Kidney glomerular epithelial cell (primary cell): Measurements from ENCODE around the gene SRP54.
"Not testable (repeated sequence)": the region's sequence is repeated elsewhere in the genome, so short reads cannot be mapped to it uniquely, and the experiment has no call there.

Source experiments
- DNase-seq: peaks from one replicate; lab custom pipeline; 2025; lab: John Stamatoyannopoulos, UW

Gene SRP54

DNA sequence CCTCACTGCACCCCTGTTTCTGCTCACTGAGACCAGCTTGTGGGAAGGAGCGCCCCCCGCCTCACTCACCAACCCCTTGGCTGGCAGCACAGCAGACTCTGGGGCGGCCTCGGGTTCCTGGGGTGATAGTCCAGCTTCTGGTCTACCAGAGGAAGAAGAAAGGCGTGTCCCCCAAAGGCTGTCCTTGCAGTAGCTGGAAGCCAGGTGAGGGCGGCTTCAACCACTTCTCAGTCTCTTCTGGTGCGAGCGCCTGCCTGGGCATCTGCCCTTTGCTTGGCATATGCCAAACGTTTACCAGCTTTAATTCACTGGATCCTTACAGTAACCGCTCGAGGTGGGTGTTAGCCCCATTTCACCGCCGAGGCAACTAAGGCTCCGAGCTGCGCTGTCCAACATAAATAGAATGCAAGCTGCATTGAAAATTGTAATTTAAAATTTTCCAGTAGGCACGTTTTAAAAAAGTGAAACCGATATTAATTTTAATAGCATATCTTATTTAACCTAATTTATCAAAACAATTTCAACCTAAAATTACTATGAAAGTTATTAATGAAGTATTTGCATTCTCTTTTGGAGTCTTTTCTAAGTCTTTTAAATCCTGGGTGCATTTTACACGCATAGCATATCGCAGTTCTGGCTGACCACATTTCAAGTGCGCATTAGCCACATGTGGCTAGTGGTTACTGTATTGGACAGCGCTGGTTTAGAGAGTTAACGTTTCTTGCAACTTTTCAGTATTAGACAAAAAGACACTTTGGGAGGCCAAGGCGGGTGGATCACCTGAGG lies 64.2 kb downstream of the SRP54 start:
- DNase-seq, result peak; percentile 31

GRCh38 chr14:35047976-35048513 lies 65.3 kb downstream of the SRP54 start:
- DNase-seq, result no peak

- no peak for DNase-seq
These were observed 67.9 kb downstream of the SRP54 start for GRCh38 chr14:35050652-35051051.

- peak; percentile 1 for DNase-seq
These were observed 69.0 kb downstream of the SRP54 start for GRCh38 chr14:35051796-35052195.

GRCh38 chr14:35052637-35053036 lies 69.8 kb downstream of the SRP54 start:
- no peak for DNase-seq

DNA sequence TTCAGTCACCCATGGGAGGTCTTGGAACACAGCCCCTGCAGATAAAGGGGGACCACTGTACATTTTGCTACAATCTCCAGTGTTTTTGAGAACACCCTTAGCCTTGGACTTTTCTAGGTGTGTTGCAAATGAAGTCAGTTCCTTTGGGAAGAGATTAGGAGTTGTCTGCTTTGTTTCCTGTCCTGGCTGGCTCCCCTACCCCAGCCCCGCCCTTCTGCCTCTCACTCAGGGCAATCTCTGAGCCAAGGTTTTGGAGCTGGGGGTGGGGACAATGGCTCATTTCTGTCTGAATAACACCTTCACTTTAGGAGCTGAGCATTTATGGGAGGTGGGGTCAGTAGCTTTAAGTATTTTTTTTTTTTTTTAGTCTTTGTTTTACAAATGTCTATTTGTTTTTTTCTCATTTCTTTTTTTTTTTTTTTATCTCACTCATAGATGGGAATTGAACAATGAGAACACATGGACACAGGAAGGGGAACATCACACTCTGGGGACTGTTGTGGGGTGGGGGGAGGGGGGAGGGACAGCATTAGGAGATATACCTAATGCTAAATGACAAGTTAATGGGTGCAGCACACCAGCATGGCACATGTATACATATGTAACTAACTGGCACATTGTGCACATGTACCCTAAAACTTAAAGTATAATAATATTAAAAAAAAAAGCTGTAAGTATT lies 78.5 kb downstream of the SRP54 start:
- peak; percentile 1 for DNase-seq

DNA sequence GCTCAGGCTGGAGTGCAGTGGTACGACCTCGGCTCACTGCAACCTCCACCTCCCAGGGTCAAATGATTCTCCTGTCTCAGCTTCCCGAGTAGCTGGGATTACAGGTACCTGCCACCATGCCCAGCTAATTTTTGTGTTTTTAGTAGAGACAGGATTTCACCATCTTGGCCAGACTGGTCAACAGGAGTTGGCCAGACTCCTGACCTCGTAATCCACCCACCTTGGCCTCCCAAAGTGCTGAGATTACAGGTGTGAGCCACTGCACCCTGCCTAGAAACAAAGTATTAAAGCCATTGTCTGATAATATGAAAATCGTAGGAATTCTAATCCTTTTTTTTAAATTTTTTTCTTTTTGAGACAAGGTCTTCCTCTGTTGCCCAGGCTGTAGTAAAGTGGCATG lies 82.9 kb downstream of the SRP54 start:
- DNase-seq, result not testable (repeated sequence)

DNA sequence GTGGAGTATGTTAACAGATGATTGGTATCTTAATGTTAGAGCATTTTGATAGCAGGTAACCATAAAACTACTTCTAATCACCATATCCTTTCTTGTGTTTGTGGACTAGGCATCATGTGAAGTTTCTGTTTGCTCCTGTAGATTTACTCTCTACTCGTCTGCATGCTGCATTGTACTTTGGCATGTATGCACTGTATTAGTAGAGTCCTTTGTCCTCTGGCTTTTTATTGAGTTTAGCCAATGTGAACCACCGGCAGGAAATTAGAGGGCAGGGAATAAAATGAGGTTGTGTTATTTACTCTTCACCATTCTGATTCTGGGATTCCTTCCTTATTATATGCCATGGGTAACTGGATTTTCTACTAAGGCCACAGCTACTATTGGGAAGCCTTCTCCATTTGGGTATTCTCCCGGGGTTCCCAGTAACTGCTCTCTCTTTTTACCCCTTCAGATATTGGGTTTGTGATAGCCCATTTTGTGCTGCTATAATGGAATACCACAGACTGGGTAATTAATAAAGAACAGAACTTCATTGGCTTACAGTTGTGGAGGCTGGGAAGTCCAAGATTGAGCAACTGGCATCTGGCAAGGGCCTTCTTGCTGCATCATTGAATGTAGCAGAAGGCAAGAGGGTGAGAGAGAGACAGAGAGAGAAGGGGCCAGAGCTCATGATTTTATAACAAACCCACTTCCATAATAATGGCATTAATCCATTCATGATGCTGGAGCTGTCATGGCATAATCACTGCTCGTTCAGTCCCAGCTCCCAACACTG lies 85.6 kb downstream of the SRP54 start:
- no peak for DNase-seq

DNA sequence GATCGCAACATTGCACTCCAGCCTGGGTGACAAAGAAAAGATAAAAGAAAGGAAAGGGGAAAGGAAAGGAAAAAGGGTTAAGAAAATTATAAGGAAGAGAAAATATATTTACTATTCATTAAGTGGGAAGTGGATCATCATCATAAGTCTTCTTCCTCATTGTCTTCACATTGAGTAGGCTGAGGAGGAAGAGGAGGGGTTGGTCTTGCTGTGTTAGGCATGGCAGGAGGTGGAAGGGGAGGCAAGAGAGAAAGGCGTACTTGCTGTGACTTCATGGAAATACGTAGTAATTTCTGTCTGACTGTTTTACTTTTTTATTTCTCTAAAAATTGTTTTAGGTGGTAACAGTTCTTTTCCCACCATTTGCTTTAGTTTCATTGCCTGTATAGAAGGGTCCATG lies 89.4 kb downstream of the SRP54 start:
- no peak for DNase-seq

DNA sequence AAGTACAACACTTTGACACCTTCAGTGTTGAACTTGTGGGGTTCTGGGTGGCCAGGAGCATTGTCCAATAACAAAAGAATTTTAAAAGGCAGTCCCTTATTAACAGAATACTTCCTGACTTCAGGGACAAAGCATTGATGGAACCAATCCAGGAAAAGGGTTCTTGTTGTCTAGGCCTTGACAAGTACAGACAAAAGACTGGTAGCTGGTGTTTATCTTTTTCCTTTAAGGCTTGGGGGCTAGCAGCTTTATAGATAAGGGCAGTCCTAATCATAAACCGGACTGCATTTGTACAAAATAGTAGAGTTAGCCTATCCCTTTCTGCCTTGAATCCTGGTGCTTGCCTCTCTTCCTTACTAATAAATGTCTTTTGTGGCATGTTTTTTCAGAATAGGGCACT lies 90.7 kb downstream of the SRP54 start:
- no peak for DNase-seq

GRCh38 chr14:35078082-35078481 lies 95.3 kb downstream of the SRP54 start:
- DNase-seq, result no peak
